ENCODE results near the gene PAM16.

Gene PAM16

GRCh38 chr16:4317532-4318450, 33.3 kb downstream of the PAM16 start:
- DNase-seq, result no peak

- no peak for DNase-seq
Measured at GRCh38 chr16:4316864-4317531, 34.1 kb downstream of the PAM16 start.

GRCh38 chr16:4316108-4316863, 34.8 kb downstream of the PAM16 start:
- DNase-seq, result peak; percentile 76

GRCh38 chr16:4315186-4316107, 35.7 kb downstream of the PAM16 start, which contains the start of gene GLIS2:
Gene GLIS2, plus strand, starts transcription at chr16:4316067. Its CDS starts 16,214 bp downstream, at chr16:4332281.
- DNase-seq, result peak; percentile 95

GRCh38 chr16:4314532-4315185, 36.5 kb downstream of the PAM16 start:
- peak; percentile 89 for DNase-seq

- peak; percentile 82 for DNase-seq
Measured at GRCh38 chr16:4313563-4314531, 37.3 kb downstream of the PAM16 start.

- DNase-seq, result peak; percentile 67
Measured at GRCh38 chr16:4309833-4310266, 41.3 kb downstream of the PAM16 start.

GRCh38 chr16:4309102-4309832, 41.9 kb downstream of the PAM16 start:
- no peak for DNase-seq

GRCh38 chr16:4307215-4308037, 43.7 kb downstream of the PAM16 start:
- DNase-seq, result peak; percentile 96

- peak; percentile 83 for DNase-seq
Measured at GRCh38 chr16:4306470-4307214, 44.5 kb downstream of the PAM16 start.

- DNase-seq, result peak; percentile 79
Measured at GRCh38 chr16:4303973-4304372, 47.1 kb downstream of the PAM16 start.

- DNase-seq, result no peak
Measured at GRCh38 chr16:4301968-4302367, 49.2 kb downstream of the PAM16 start.

GRCh38 chr16:4301177-4301576, 49.9 kb downstream of the PAM16 start:
- no peak for DNase-seq

GRCh38 chr16:4298761-4299522, 52.2 kb downstream of the PAM16 start:
- peak; percentile 79 for DNase-seq

- DNase-seq, result no peak
Measured at GRCh38 chr16:4297480-4297879, 53.6 kb downstream of the PAM16 start.

GRCh38 chr16:4295581-4295980, 55.5 kb downstream of the PAM16 start:
- no peak for DNase-seq

Measured in eye (tissue), 1 donor.